CD1c-positive myeloid dendritic cell (primary cell): ENCODE data around the gene CACNB2.
A peak's percentile ranks its signal among the peaks of the same experiment; 100 is the strongest.
"Not testable (repeated sequence)": the region's sequence is repeated elsewhere in the genome, so short reads cannot be mapped to it uniquely, and the experiment has no call there.

Source experiments
- DNase-seq: peaks from one replicate; pipeline ENCODE4 v3.0.0-alpha.2; 2016; ENCODE audit errors: extremely low spot score

CACNB2 gene

GRCh38 chr10:18201877-18202276, 61.7 kb downstream of the CACNB2 start:
- DNase-seq: no peak

GRCh38 chr10:18202680-18203460, 62.6 kb downstream of the CACNB2 start:
- no peak for DNase-seq

GRCh38 chr10:18203471-18203870, 63.2 kb downstream of the CACNB2 start:
- no peak for DNase-seq

GRCh38 chr10:18204039-18204835, 64.0 kb downstream of the CACNB2 start:
- DNase-seq: no peak

- no peak for DNase-seq
Observed at GRCh38 chr10:18205098-18205834, 65.0 kb downstream of the CACNB2 start.

- DNase-seq: not testable (repeated sequence)
Observed at GRCh38 chr10:18208186-18208585, 68.0 kb downstream of the CACNB2 start.

GRCh38 chr10:18209241-18209640, 69.0 kb downstream of the CACNB2 start:
- no peak for DNase-seq

- DNase-seq: no peak
Observed at GRCh38 chr10:18210711-18211110, 70.5 kb downstream of the CACNB2 start.

- DNase-seq: no peak
Observed at GRCh38 chr10:18211862-18212261, 71.6 kb downstream of the CACNB2 start.

- no peak for DNase-seq
Observed at GRCh38 chr10:18213271-18213670, 73.0 kb downstream of the CACNB2 start.

GRCh38 chr10:18214691-18215563, 74.7 kb downstream of the CACNB2 start:
- peak; percentile 42 for DNase-seq

- no peak for DNase-seq
Observed at GRCh38 chr10:18216482-18216881, 76.3 kb downstream of the CACNB2 start.

- DNase-seq: no peak
Observed at GRCh38 chr10:18217577-18217976, 77.4 kb downstream of the CACNB2 start.

- no peak for DNase-seq
Observed at GRCh38 chr10:18219146-18219545, 78.9 kb downstream of the CACNB2 start.

GRCh38 chr10:18221123-18221522, 80.9 kb downstream of the CACNB2 start:
- DNase-seq: no peak

GRCh38 chr10:18221882-18222281, 81.7 kb downstream of the CACNB2 start:
- no peak for DNase-seq

GRCh38 chr10:18222866-18223265, 82.6 kb downstream of the CACNB2 start:
- no peak for DNase-seq

- DNase-seq: no peak
Observed at GRCh38 chr10:18223898-18224297, 83.7 kb downstream of the CACNB2 start.

- DNase-seq: no peak
Observed at GRCh38 chr10:18224626-18225445, 84.6 kb downstream of the CACNB2 start.

- DNase-seq: no peak
Observed at GRCh38 chr10:18226336-18226735, 86.1 kb downstream of the CACNB2 start.

GRCh38 chr10:18229826-18230225, 89.6 kb downstream of the CACNB2 start:
- DNase-seq: no peak
